Measurements from ENCODE around the gene ACLY.

Gene ACLY

DNA sequence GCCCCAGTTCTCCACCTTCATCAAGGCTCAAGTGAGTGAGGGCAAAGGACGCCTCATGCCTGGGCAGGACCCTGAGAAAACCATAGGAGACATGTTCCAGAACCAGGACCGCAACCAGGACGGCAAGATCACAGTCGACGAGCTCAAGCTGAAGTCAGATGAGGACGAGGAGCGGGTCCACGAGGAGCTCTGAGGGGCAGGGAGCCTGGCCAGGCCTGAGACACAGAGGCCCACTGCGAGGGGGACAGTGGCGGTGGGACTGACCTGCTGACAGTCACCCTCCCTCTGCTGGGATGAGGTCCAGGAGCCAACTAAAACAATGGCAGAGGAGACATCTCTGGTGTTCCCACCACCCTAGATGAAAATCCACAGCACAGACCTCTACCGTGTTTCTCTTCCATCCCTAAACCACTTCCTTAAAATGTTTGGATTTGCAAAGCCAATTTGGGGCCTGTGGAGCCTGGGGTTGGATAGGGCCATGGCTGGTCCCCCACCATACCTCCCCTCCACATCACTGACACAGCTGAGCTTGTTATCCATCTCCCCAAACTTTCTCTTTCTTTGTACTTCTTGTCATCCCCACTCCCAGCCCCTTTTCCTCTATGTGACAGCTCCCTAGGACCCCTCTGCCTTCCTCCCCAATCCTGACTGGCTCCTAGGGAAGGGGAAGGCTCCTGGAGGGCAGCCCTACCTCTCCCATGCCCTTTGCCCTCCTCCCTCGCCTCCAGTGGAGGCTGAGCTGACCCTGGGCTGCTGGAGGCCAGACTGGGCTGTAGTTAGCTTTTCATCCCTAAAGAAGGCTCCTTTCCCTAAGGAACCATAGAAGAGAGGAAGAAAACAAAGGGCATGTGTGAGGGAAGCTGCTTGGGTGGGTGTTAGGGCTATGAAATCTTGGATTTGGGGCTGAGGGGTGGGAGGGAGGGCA lies 96.3 kb downstream of the ACLY start:
- in situ Hi-C loops (cut with HindIII; ENCODE audit: low pct_ligation_motif_present, low pct_unique_long_range_greater_than_20kb, low sequenced_read_pairs): no loop called here
- no peak for DNase-seq

- no peak for DNase-seq
- in situ Hi-C loops (cut with HindIII; ENCODE audit: low pct_ligation_motif_present, low pct_unique_long_range_greater_than_20kb, low sequenced_read_pairs): no loop called here
These were observed 97.0 kb downstream of the ACLY start for GRCh38 chr17:41821776-41822175.

GRCh38 chr17:41818024-41818423 lies 100.7 kb downstream of the ACLY start:
- in situ Hi-C loops (cut with HindIII; ENCODE audit: low pct_ligation_motif_present, low pct_unique_long_range_greater_than_20kb, low sequenced_read_pairs): no loop called here
- DNase-seq: no peak

Measured in ACHN (cell line).